HFFc6 (cell line): ENCODE measurements around the gene EIF4G2. TPM values are rescaled to one million over a fixed set of nuclear protein-coding genes. Genes with fewer than 3 reads are reported as not detected.

Experiments
- DNase-seq: peaks from one replicate; pipeline ENCODE4 v3.0.0-alpha.2; 2018
- H3K27ac Mint-ChIP-seq: 2 replicates; pipeline ENCODE4 v1.8.0; 2020; ENCODE audit warnings: mild to moderate bottlenecking, mixed read lengths
- H3K27me3 Mint-ChIP-seq: 2 replicates; pipeline ENCODE4 v1.8.0; 2021; ENCODE audit warnings: mild to moderate bottlenecking, moderate library complexity, mixed read lengths; ENCODE audit not compliant: insufficient read depth
- H3K36me3 Mint-ChIP-seq: 2 replicates; pipeline ENCODE4 v1.8.0; 2021; ENCODE audit warnings: low read depth, mixed read lengths
- H3K4me1 Mint-ChIP-seq: 2 replicates; pipeline ENCODE4 v1.8.0; 2020; ENCODE audit warnings: low read depth, mixed read lengths
- H3K4me3 Mint-ChIP-seq: 2 replicates; pipeline ENCODE4 v1.8.0; 2020; ENCODE audit warnings: mild to moderate bottlenecking, moderate library complexity, mixed read lengths
- H3K9me3 Mint-ChIP-seq: 2 replicates; pipeline ENCODE4 v1.8.0; 2020; ENCODE audit warnings: mild to moderate bottlenecking, mixed read lengths
- total RNA-seq, 6 experiments: library from RNA; stranded (reverse); fragmentation: NEBNext Ultra II Directional; extraction: Animal tissue kit (Norgen Biotek cat#: 25700); gene quantifications; 2 replicates in 1 of 6; 3 replicates in 5 of 6; pipeline ENCODE4 v1.2.3, GENCODE V29; 2021
- TF ChIP-seq, protein P1 (sequence below): fragments of 200-600 bp; sonication (generic); IDR thresholded peaks from 2 replicates; pipeline ENCODE4 v1.5.0; 2021; ENCODE audit warnings: antibody characterized with exemption, mild to moderate bottlenecking

The EIF4G2 gene
- total RNA-seq, 6 experiments from 2014 or later, result 1,163 to 1,334 (median 1,242) TPM

DNA sequence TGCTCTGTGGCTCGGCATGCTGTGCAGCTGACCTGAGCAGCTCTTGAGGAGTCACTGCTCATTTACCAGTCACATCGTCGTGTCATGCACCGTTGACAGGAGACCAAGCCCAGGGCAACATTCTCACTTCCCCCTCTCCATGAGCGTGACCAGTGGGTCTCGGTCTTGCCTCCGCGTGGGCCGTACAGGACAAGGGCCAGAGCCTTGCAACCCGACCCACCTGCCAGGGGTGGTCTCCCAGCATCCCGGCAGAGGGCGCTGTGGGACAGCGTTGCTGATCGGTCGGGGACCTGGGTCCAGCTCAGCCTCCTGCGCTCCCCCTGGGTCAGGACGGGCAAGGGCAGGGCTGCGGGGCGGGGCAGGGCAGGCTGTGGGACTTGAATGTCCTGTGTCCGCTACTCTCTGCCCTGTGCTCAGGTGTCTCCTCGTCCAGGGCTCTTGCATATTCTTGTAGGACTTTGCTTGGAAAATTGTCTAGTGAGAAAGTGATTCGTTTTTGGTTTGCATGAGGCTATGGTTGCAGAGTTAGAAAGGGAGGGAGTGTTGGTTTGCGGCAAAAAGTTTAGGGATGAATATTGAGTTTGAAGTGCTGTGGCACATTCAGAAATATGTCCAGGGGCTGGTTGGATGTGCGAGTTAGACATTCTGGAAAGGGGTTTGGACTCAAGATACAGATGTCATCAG is 16.2 kb downstream of the EIF4G2 start:
- TF ChIP-seq, protein P1, sequence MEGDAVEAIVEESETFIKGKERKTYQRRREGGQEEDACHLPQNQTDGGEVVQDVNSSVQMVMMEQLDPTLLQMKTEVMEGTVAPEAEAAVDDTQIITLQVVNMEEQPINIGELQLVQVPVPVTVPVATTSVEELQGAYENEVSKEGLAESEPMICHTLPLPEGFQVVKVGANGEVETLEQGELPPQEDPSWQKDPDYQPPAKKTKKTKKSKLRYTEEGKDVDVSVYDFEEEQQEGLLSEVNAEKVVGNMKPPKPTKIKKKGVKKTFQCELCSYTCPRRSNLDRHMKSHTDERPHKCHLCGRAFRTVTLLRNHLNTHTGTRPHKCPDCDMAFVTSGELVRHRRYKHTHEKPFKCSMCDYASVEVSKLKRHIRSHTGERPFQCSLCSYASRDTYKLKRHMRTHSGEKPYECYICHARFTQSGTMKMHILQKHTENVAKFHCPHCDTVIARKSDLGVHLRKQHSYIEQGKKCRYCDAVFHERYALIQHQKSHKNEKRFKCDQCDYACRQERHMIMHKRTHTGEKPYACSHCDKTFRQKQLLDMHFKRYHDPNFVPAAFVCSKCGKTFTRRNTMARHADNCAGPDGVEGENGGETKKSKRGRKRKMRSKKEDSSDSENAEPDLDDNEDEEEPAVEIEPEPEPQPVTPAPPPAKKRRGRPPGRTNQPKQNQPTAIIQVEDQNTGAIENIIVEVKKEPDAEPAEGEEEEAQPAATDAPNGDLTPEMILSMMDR, result peak; percentile 95
- H3K9me3 Mint-ChIP-seq, result no peaks in the 10 kb centered on the region

DNA sequence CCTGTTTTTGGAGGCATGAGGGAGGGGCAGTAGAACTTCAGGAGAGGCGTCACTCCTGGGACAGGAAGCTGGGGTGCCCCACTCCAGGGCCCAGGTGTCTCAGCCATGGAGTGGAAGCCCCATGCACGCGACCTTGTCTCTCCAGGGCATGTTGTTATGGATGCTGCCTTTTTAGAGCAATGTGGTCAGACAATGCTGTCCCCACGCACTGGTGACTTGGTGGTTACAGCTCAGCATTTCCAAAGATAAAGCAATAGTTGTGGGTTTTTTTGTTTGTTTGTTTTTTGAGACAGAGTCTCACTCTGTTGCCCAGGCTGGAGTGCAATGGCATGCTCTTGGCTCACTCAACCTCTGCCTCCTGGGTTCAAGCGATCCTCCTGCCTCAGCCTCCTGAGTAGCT is 22.3 kb downstream of the EIF4G2 start:
- DNase-seq, result no peak
- no peaks in the 10 kb centered on the region for H3K4me1 Mint-ChIP-seq
- no peak overlapping the region for H3K4me3 Mint-ChIP-seq
- no peak overlapping the region for H3K27ac Mint-ChIP-seq
- TF ChIP-seq, protein P1, result no peak
- no peaks in the 10 kb centered on the region for H3K36me3 Mint-ChIP-seq
- H3K27me3 Mint-ChIP-seq, result peaks cover 7% of the 10 kb centered on the region
- H3K9me3 Mint-ChIP-seq, result no peaks in the 10 kb centered on the region

More for the DNA sequence above, 16.2 kb downstream of the EIF4G2 start:
- Mint-ChIP-seq H3K36me3 (peaks cover 11% of the 10 kb centered on the region), H3K27ac (no peak overlapping the region), H3K4me1 (peaks cover 8% of the 10 kb centered on the region), H3K4me3 (no peak overlapping the region), H3K27me3 (peaks cover 13% of the 10 kb centered on the region)
- DNase-seq, result peak; percentile 71

DNA sequence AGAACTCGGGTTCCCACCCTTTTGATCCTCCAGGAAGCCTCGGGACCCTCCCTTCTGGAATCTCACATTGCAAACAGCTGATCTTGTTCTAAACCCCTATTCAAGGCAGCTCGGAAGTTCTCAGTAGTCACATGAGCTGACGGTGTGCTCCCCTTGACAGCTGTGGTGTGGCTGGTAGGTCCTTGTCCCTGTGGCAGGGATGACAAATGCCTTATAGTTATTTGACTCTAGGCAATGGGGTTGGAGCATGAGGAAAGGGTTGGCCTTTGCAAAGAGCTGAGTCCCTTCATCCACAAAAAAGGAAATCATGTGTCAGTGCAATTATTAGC is 23.6 kb downstream of the EIF4G2 start:
- TF ChIP-seq, protein P1, result no peak
- no peak for DNase-seq
- Mint-ChIP-seq H3K4me1 (no peaks in the 10 kb centered on the region), H3K4me3 (no peak overlapping the region), H3K27ac (no peak overlapping the region), H3K9me3 (no peaks in the 10 kb centered on the region), H3K27me3 (peaks cover 7% of the 10 kb centered on the region), H3K36me3 (peaks cover under 1% of the 10 kb centered on the region; the same call in 1 of the 2 replicates)

DNA sequence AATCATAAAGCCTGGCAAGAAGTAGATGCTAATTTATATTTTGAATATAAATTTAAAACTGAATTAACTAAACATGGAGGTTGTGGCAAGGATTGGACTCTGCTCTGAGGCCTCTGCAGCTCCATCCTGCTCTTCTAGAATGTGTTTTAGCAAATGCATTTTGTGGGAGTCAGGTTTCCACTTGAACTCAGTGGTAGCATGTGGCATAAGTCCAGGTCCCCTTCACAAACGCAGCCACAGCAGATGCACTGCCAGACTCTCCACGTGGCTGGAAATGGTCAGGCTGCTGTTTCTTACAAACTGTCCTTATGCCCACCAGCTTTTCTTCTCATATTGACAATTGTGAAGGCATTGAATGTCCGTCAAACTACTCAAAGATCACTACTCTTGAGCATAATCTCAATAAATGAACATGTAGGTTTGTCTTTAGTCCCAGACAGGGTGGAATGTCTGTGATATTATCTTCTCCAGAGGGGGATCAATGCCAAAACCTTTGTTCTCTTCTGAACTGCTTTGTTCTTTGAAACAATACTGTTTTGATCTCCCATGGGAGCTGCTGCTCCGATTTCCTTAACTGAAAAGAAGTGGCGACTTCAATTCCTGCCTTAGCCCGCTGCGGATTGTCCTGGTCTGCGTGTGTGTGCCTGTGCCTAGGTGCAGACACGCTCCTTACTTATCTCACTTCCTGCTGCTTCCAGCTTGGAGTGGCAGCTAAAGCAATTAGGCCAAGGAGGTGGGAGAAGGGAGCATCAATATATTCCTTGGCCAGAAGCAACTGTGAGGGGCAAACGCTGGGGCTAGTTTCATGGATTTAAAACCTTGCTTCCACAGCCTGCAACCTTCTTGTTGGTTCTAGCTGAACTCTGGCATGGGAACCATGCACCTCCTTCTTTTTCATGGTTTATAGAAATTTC is 24.2 kb downstream of the EIF4G2 start:
- Mint-ChIP-seq H3K27me3 (peaks cover 7% of the 10 kb centered on the region), H3K4me1 (no peaks in the 10 kb centered on the region; the same call in 1 of the 2 replicates), H3K36me3 (peaks cover 7% of the 10 kb centered on the region; the same call in 1 of the 2 replicates), H3K27ac (no peak overlapping the region), H3K9me3 (no peaks in the 10 kb centered on the region), H3K4me3 (no peak overlapping the region)
- TF ChIP-seq, protein P1, result no peak
- DNase-seq, result no peak

DNA sequence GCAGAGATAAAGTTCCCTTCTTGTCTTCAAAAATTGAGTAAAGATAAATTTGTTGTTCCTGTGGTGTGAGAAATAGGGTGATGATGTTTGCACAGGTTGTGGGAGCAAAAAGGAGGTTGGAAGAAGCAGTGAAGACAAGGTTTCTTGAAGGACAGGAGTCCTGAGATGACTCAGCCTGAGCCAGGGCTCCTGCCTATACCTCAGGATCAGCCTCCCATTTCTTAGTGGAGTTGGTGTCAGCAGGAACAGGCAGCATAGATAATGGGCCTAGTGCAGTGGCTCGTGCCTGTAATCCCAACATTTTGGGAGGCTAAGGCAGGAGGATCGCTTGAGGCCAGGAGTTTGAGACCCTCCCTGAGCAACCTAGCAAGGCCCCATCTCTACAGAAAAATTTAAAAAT is 28.7 kb downstream of the EIF4G2 start:
- H3K27me3 Mint-ChIP-seq, result no peaks in the 10 kb centered on the region
- H3K4me1 Mint-ChIP-seq, result peaks cover 27% of the 10 kb centered on the region
- no peaks in the 10 kb centered on the region for H3K9me3 Mint-ChIP-seq
- peak overlapping the region; percentile 21; the same call in 1 of the 2 replicates for H3K27ac Mint-ChIP-seq
- DNase-seq, result no peak
- TF ChIP-seq, protein P1, result no peak
- H3K36me3 Mint-ChIP-seq, result peaks cover 31% of the 10 kb centered on the region; the same call in 1 of the 2 replicates
- H3K4me3 Mint-ChIP-seq, result no peak overlapping the region
